ENCODE results near the gene EXOSC6.
"Not testable (repeated sequence)": the region's sequence is repeated elsewhere in the genome, so short reads cannot be mapped to it uniquely, and the experiment has no call there.

The EXOSC6 gene

GRCh38 chr16:70251629-70252354, at the start of gene EXOSC6:
Gene EXOSC6, minus strand, starts transcription at chr16:70251940. Its CDS starts 40 bp downstream, at chr16:70251900.
- DNase-seq: peak; percentile 42

DNA sequence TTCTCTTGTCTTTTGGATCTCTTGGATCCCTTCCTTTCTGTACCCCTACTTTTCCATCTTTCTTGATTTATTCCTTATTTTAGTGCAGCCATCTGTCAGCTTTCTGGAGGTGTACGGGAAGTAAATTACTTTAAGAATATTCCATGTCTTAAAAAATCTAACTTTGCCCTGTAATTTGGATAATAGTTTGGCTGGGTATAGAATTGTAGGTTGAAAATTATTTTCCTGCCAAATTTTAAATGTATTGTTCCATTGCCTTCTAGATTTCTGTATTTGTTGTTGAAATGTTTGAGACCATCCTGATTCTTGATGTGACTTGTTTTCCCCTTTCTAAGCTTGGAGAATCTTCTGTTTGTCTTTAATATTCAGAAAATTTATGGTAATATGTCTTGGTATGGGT, 49.4 kb upstream of the EXOSC6 start:
- no peak for DNase-seq

- no peak for DNase-seq
Observed at GRCh38 chr16:70298988-70299938, 47.5 kb upstream of the EXOSC6 start, which contains the start of gene DDX19B. Gene DDX19B, plus strand, starts transcription at chr16:70299186. Its CDS starts 112 bp downstream, at chr16:70299298.

- no peak for DNase-seq
Observed at GRCh38 chr16:70295634-70296033, 43.9 kb upstream of the EXOSC6 start.

DNA sequence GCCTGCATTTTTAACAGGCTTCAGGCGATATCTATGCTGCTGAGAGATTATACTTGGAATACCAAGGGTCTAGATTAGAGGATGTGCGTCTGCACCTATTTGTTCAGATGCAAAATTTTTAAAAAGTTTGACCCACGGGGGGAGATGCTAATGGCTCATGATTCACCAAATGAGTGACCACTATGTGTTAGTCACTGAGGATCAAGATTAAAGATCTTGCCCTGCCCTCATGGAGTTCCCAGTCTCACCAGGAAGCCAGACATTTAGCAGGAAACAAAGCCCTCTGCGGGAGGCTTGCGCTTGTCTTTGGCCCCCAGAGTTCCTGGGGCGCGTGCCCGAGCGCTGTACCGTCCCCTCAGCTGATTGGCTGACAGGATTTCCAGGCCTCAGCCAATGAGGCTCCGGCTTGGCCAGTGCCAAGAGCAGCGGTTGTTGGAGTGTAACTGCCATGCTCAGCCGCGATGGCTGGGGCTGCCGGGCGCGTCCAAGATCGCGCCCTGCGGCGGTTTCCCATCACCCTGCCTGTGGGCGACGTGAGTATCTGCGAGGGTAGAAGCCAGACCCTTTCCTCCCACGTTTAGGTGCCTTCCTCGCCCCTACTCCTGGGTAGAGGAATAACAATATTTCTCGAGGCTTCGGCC, 42.8 kb upstream of the EXOSC6 start:
- no peak for DNase-seq

- not testable (repeated sequence) for DNase-seq
Observed at GRCh38 chr16:70292148-70292547, 40.4 kb upstream of the EXOSC6 start.

GRCh38 chr16:70290949-70291519, 39.3 kb upstream of the EXOSC6 start:
- no peak for DNase-seq

GRCh38 chr16:70289229-70290094, 37.7 kb upstream of the EXOSC6 start, which contains the start of gene AARS1:
Gene AARS1, minus strand, starts transcription at chr16:70289506. Its CDS starts 6,743 bp downstream, at chr16:70282763.
- DNase-seq: peak; percentile 92

- not testable (repeated sequence) for DNase-seq
Observed at GRCh38 chr16:70287304-70287971, 35.7 kb upstream of the EXOSC6 start.

- no peak for DNase-seq
Observed at GRCh38 chr16:70276392-70276791, 24.7 kb upstream of the EXOSC6 start.

DNA sequence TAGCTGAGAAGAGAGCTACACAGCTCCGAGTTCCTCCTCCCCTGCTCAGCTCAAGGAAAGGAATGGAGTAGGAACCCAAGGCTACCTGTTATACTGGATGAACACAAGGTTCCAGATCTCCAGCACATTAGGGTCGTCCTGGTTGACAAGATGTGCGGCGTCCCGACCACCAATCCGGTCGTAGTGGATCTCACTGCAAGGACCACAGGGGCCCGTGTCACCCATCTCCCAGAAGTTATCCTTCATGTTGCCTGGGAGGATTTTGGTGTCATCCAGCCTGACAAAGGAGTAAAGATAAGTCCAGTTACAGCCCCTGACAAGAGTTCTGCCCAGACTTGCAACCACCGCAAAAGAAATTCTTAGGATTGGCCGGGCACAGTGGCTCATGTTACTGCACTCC, 20.0 kb upstream of the EXOSC6 start:
- DNase-seq: no peak

- DNase-seq: no peak
Observed at GRCh38 chr16:70270176-70270575, 18.4 kb upstream of the EXOSC6 start.

GRCh38 chr16:70269471-70269870, 17.7 kb upstream of the EXOSC6 start:
- DNase-seq: no peak

- DNase-seq: not testable (repeated sequence)
Observed at GRCh38 chr16:70267922-70268321, 16.2 kb upstream of the EXOSC6 start.

GRCh38 chr16:70267516-70267915, 15.8 kb upstream of the EXOSC6 start:
- DNase-seq: no peak

DNA sequence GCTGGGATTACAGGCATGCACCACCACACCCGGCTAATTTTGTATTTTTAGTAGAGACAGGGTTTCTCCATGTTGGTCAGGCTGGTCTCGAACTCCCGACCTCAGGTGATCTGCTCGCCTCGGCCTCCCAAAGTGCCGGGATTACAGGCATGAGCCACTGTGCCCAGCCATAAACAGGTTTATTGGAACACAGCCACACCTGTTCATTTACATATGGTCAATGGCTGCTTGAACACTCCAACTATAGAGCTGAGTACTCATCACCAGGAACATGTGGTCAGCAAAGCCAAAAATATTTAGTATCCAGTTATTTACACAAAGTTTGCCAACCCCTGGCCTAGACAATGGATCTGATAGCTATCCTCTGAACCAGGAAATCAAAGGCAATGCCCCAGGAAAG, 8.2 kb upstream of the EXOSC6 start:
- DNase-seq: not testable (repeated sequence)

DNA sequence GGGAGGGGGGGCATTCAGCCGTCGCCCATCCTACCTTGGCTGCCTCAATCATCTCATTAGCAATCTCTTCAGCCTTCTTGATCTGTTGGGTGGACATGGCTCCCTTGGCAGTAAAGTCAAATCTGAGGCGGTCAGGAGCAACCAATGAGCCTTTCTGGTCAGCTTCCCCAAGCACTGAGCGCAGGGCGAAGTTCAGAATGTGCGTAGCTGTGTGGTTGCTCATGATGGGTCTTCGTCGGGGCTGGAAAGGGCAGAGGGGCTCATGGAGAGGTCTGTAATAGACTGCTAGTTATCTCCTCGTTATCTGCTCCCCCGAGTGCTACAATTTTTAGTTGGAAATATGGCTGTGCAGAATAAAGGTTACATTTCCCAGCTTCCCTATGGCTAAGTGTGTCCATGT, 7.2 kb upstream of the EXOSC6 start:
- no peak for DNase-seq

DNA sequence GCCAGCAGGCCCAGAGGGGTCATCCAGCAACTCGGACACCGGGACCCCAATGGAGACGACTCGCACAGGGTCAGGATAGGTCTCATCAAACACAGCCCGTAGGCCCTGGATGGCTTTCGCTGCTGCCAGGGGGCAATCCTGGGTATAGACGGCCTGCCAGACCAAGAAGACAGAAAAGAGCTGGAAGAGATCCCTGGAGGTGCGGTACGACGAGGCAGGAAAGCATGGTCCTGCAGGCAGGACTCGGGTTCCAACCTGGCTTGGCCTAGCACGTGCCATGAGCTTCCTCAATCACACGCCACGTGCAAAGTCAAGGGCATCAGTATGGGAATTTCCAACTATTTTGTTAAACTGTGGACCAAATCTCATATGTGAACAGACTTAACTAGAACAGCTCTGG, 6.3 kb upstream of the EXOSC6 start:
- DNase-seq: no peak

DNA sequence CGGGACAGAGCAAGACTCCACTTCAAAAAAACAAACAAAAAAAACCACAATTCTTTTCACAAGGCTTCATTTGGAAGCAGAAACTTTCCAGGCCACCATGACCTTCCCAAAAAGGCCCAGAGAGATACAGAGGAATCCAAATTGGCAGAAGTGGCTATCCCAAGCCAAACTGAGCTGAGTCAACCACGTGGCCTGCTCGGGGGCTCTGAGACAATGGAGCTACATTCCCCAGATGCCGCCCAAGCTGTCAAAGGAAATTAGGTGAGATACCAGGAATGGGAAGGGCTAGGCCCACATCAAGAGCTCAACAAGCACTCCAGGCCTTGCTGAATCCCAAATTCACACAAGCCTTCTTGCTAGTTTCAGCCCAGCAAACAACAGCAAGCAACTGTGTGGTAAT, 5.7 kb upstream of the EXOSC6 start:
- no peak for DNase-seq

- DNase-seq: no peak
Observed at GRCh38 chr16:70255574-70255973, 3.8 kb upstream of the EXOSC6 start.

GRCh38 chr16:70254965-70255286, 3.2 kb upstream of the EXOSC6 start:
- DNase-seq: no peak
